ENCODE results near the gene COL19A1.
"Not testable (repeated sequence)": the region's sequence is repeated elsewhere in the genome, so short reads cannot be mapped to it uniquely, and the experiment has no call there.

The COL19A1 gene

GRCh38 chr6:69881322-69882151 is 15.2 kb downstream of the COL19A1 start:
- H3K4me1 Mint-ChIP-seq: peaks cover 4% of the 10 kb centered on the region
- no peak overlapping the region for H3K4me3 Mint-ChIP-seq
- peaks cover 17% of the 10 kb centered on the region for H3K27me3 Mint-ChIP-seq
- H3K9me3 Mint-ChIP-seq: no peaks in the 10 kb centered on the region
- H3K36me3 Mint-ChIP-seq: no peaks in the 10 kb centered on the region
- H3K27ac Mint-ChIP-seq: no peak overlapping the region

- no peaks in the 10 kb centered on the region for H3K9me3 Mint-ChIP-seq
- H3K4me1 Mint-ChIP-seq: peaks cover 4% of the 10 kb centered on the region
- H3K36me3 Mint-ChIP-seq: no peaks in the 10 kb centered on the region
- no peak overlapping the region for H3K4me3 Mint-ChIP-seq
- H3K27me3 Mint-ChIP-seq: peaks cover 17% of the 10 kb centered on the region
- no peak overlapping the region for H3K27ac Mint-ChIP-seq
Measured at GRCh38 chr6:69883551-69883950, 17.2 kb downstream of the COL19A1 start.

- Mint-ChIP-seq H3K27ac (no peak overlapping the region), H3K27me3 (peaks cover 17% of the 10 kb centered on the region), H3K36me3 (no peaks in the 10 kb centered on the region), H3K9me3 (no peaks in the 10 kb centered on the region), H3K4me1 (peaks cover 4% of the 10 kb centered on the region), H3K4me3 (no peak overlapping the region)
Measured at GRCh38 chr6:69884231-69884630, 17.9 kb downstream of the COL19A1 start.

- Mint-ChIP-seq H3K36me3 (no peaks in the 10 kb centered on the region), H3K4me1 (no peaks in the 10 kb centered on the region), H3K4me3 (no peak overlapping the region)
Measured at GRCh38 chr6:69887026-69887425, 20.7 kb downstream of the COL19A1 start.

GRCh38 chr6:69887714-69888345 is 21.5 kb downstream of the COL19A1 start:
- Mint-ChIP-seq H3K27me3 (peaks cover 7% of the 10 kb centered on the region), H3K27ac (no peak overlapping the region), H3K4me3 (no peak overlapping the region), H3K4me1 (no peaks in the 10 kb centered on the region), H3K9me3 (no peaks in the 10 kb centered on the region), H3K36me3 (no peaks in the 10 kb centered on the region)

More at GRCh38 chr6:69887026-69887425, 20.7 kb downstream of the COL19A1 start:
- Mint-ChIP-seq H3K9me3 (no peaks in the 10 kb centered on the region), H3K27me3 (peaks cover 8% of the 10 kb centered on the region), H3K27ac (no peak overlapping the region)

- Mint-ChIP-seq H3K27ac (no peak overlapping the region), H3K36me3 (no peaks in the 10 kb centered on the region), H3K4me1 (no peaks in the 10 kb centered on the region), H3K9me3 (no peaks in the 10 kb centered on the region), H3K27me3 (peaks cover 2% of the 10 kb centered on the region), H3K4me3 (no peak overlapping the region)
Measured at GRCh38 chr6:69888482-69889233, 22.3 kb downstream of the COL19A1 start.

GRCh38 chr6:69889234-69889974 is 23.0 kb downstream of the COL19A1 start:
- not testable (repeated sequence) for H3K4me1 Mint-ChIP-seq, H3K36me3 Mint-ChIP-seq, H3K9me3 Mint-ChIP-seq, H3K27me3 Mint-ChIP-seq, H3K27ac Mint-ChIP-seq, H3K4me3 Mint-ChIP-seq

- H3K27ac Mint-ChIP-seq, H3K9me3 Mint-ChIP-seq, H3K4me1 Mint-ChIP-seq, H3K36me3 Mint-ChIP-seq, H3K27me3 Mint-ChIP-seq, H3K4me3 Mint-ChIP-seq: not testable (repeated sequence)
Measured at GRCh38 chr6:69892561-69892960, 26.2 kb downstream of the COL19A1 start.

- H3K4me3 Mint-ChIP-seq, H3K27ac Mint-ChIP-seq, H3K4me1 Mint-ChIP-seq, H3K9me3 Mint-ChIP-seq, H3K36me3 Mint-ChIP-seq, H3K27me3 Mint-ChIP-seq: not testable (repeated sequence)
Measured at GRCh38 chr6:69893266-69893665, 26.9 kb downstream of the COL19A1 start.

- Mint-ChIP-seq H3K4me1 (no peaks in the 10 kb centered on the region), H3K9me3 (no peaks in the 10 kb centered on the region), H3K36me3 (no peaks in the 10 kb centered on the region), H3K27ac (no peak overlapping the region), H3K4me3 (no peak overlapping the region), H3K27me3 (no peaks in the 10 kb centered on the region)
Measured at GRCh38 chr6:69894578-69895347, 28.4 kb downstream of the COL19A1 start.

- H3K9me3 Mint-ChIP-seq: no peaks in the 10 kb centered on the region
- H3K27ac Mint-ChIP-seq: no peak overlapping the region
- H3K4me3 Mint-ChIP-seq: no peak overlapping the region
- no peaks in the 10 kb centered on the region for H3K4me1 Mint-ChIP-seq
- H3K36me3 Mint-ChIP-seq: no peaks in the 10 kb centered on the region
- no peaks in the 10 kb centered on the region for H3K27me3 Mint-ChIP-seq
Measured at GRCh38 chr6:69895396-69895795, 29.0 kb downstream of the COL19A1 start.

GRCh38 chr6:69900869-69901268 is 34.5 kb downstream of the COL19A1 start:
- Mint-ChIP-seq H3K9me3 (no peaks in the 10 kb centered on the region), H3K4me1 (no peaks in the 10 kb centered on the region), H3K36me3 (no peaks in the 10 kb centered on the region), H3K4me3 (no peak overlapping the region), H3K27ac (no peak overlapping the region), H3K27me3 (no peaks in the 10 kb centered on the region)

GRCh38 chr6:69901361-69901760 is 35.0 kb downstream of the COL19A1 start:
- H3K27me3 Mint-ChIP-seq: no peaks in the 10 kb centered on the region
- no peaks in the 10 kb centered on the region for H3K9me3 Mint-ChIP-seq
- no peaks in the 10 kb centered on the region for H3K4me1 Mint-ChIP-seq
- H3K4me3 Mint-ChIP-seq: no peak overlapping the region
- H3K27ac Mint-ChIP-seq: no peak overlapping the region
- H3K36me3 Mint-ChIP-seq: no peaks in the 10 kb centered on the region

GRCh38 chr6:69907981-69908498 is 41.7 kb downstream of the COL19A1 start:
- Mint-ChIP-seq H3K9me3 (no peaks in the 10 kb centered on the region), H3K27me3 (no peaks in the 10 kb centered on the region), H3K4me1 (no peaks in the 10 kb centered on the region), H3K36me3 (no peaks in the 10 kb centered on the region), H3K4me3 (no peak overlapping the region), H3K27ac (no peak overlapping the region)

- H3K36me3 Mint-ChIP-seq: no peaks in the 10 kb centered on the region
- no peaks in the 10 kb centered on the region for H3K27me3 Mint-ChIP-seq
- no peak overlapping the region for H3K4me3 Mint-ChIP-seq
- H3K4me1 Mint-ChIP-seq: no peaks in the 10 kb centered on the region
- no peak overlapping the region for H3K27ac Mint-ChIP-seq
- no peaks in the 10 kb centered on the region for H3K9me3 Mint-ChIP-seq
Measured at GRCh38 chr6:69913361-69913760, 47.0 kb downstream of the COL19A1 start.

Measured in activated naive CD4-positive, alpha-beta T cell treated with anti-CD3 and anti-CD28 coated beads, Interleukin-2, amount 50 U/mL, for 24 hours (primary cell).